Transverse colon (tissue), 4 donors: ENCODE measurements around the gene SNRNP25.

Source experiments
- POLR2AphosphoS5 ChIP-seq, 3 donors: sonication (generic); formaldehyde crosslinking; IDR thresholded peaks; one replicate each; pipeline ENCODE4 v1.6.1; 2016; ENCODE audit warnings: antibody characterized with exemption in 3 of 3
- TF ChIP-seq, protein P1 (sequence below), 5 experiments: fragments of 200-600 bp in 3 of 5; fragments of 450-650 bp in 2 of 5; sonication (generic) in 3 of 5; IDR thresholded peaks; 1 replicate in 2 of 5; 2 replicates in 3 of 5; pipeline ENCODE4 v1.5.1; 2016 to 2017; ENCODE audit warnings: antibody characterized with exemption in 5 of 5, inconsistent platforms in 3 of 5, mild to moderate bottlenecking in 2 of 5, moderate library complexity in 1 of 5

DNA sequence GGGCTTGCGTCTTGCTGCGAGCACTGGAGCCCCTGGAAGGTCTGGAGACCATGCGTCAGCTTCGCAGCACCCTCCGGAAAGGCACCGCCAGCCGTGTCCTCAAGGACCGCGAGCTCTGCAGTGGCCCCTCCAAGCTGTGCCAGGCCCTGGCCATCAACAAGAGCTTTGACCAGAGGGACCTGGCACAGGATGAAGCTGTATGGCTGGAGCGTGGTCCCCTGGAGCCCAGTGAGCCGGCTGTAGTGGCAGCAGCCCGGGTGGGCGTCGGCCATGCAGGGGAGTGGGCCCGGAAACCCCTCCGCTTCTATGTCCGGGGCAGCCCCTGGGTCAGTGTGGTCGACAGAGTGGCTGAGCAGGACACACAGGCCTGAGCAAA lies 31.8 kb downstream of the SNRNP25 start:
- TF ChIP-seq, protein P1, sequence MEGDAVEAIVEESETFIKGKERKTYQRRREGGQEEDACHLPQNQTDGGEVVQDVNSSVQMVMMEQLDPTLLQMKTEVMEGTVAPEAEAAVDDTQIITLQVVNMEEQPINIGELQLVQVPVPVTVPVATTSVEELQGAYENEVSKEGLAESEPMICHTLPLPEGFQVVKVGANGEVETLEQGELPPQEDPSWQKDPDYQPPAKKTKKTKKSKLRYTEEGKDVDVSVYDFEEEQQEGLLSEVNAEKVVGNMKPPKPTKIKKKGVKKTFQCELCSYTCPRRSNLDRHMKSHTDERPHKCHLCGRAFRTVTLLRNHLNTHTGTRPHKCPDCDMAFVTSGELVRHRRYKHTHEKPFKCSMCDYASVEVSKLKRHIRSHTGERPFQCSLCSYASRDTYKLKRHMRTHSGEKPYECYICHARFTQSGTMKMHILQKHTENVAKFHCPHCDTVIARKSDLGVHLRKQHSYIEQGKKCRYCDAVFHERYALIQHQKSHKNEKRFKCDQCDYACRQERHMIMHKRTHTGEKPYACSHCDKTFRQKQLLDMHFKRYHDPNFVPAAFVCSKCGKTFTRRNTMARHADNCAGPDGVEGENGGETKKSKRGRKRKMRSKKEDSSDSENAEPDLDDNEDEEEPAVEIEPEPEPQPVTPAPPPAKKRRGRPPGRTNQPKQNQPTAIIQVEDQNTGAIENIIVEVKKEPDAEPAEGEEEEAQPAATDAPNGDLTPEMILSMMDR (IDR thresholded peaks at IDR 0.05): no peak
- no peak for TF ChIP-seq POLR2AphosphoS5 (IDR thresholded peaks at IDR 0.05)
